Activated naive CD4-positive, alpha-beta T cell treated with anti-CD3 and anti-CD28 coated beads, Interleukin-2, amount 50 U/mL, for 16 hours (primary cell): ENCODE measurements around the gene FOXP1.
"Not testable (repeated sequence)": the region's sequence is repeated elsewhere in the genome, so short reads cannot be mapped to it uniquely, and the experiment has no call there.

ENCODE experiments used
- DNase-seq: peaks from one replicate; pipeline ENCODE4 v3.0.0-alpha.2; 2020

FOXP1 gene

DNA sequence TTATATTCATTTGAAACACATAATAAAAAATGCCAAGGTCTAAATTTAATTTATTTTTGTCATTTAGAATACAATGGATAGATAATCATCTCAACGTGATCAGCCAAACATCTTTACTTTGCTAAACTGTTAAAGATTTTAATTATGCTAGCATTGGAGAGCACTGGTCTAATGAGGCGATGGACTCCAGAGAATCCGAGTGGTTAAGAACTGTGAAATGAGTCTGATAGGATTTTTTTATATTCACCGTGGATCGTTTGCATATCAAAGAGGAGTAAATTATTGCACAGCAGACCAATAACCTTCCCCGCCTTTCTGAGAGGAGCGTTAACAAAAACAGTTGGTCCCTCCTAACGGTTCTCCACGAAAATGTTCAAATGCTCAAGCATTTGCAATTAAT, 540.8 kb downstream of the FOXP1 start:
- DNase-seq = no peak

DNA sequence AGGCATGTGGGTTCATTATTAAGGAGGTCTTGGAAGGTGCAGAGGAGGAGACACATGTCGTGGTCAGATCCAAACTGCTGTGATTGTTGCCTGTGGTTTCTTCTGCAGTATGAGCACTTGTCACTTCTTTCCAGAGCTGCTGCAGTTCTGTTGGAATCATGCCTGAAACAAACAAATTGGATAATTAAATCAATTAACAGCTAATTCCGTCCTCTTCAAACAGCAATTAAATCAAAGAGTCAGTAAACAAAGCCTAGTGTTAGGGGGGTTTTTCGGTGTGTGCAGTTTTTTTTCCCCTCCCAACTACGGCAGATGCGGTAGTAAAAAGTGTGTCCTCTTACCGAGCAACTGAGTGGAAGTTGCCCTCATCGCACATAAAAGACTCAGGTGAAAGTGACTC, 542.2 kb downstream of the FOXP1 start:
- DNase-seq = no peak

DNA sequence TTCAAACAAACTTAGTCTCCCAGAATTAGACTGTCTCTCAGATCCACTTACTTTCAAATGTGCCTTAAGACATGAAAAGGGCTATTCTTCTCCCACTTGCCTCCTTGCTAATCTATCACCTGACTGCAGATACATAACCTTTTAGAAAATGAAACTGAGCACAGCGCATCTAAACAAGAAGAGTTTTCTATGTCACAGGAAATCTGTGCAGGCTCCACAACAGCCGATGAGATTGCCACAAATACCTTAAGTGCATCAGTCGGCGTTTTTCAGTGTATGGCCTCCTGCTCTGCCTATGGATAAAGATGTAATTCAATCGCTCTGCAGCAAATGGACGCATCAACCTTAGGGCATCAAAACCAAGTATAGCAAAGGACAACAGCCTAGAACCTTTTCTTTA, 544.2 kb downstream of the FOXP1 start:
- no peak for DNase-seq

DNA sequence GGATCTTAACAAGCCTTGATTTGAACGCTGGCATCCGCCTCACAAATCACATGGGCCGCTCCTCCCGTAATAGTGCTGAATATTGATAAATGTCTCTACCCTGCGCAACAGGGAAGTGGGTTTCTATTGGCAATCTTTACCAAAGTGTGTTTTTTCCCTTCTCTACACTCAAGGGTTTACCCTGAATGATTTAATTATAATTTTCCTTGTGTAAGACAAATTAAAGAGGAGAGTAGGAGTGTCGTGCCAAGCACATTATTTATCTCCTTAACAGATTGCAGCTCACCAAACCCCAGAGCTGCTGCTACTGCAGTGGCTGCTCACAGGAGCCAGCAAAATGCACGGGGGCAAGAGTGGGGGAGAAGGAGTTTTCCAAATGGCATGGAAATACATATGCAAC, 545.8 kb downstream of the FOXP1 start:
- DNase-seq = no peak

DNA sequence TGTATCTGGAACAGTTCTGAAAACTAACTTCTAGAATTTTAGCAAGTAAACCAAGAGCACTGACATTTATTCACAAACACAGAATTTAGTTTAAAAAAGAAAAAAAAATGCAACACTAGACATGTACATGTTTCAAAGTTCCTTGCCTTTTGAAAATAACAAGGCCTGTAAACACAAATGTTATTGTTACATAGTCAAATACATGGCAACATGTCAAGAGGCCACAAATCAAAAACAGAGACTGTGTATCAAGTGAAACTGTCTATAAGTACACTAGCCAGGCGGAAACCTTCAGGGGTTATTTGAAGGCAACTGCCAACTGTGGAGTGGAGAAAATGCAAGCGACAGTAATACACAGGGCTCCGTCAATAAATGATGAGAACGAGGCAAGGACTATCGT, 547.6 kb downstream of the FOXP1 start:
- no peak for DNase-seq

DNA sequence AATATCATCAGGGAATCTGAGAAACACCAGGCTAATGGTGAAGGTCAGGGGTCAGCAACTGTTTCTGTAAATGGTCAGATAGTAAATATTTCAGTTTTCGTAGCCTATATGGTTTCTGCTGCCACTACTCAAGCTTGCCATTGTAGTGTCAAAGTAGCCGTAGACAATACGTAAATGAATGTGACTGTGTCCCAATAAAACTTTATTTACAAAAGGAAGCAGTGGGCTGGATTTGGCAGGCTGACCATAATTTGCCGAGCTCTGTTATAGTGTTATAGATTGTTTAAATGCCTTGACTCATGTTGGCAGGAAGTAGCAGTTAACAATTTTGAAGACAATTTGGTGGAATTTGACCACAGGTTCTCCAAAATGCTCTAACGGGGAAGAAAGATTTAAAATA, 548.2 kb downstream of the FOXP1 start:
- DNase-seq = no peak

DNA sequence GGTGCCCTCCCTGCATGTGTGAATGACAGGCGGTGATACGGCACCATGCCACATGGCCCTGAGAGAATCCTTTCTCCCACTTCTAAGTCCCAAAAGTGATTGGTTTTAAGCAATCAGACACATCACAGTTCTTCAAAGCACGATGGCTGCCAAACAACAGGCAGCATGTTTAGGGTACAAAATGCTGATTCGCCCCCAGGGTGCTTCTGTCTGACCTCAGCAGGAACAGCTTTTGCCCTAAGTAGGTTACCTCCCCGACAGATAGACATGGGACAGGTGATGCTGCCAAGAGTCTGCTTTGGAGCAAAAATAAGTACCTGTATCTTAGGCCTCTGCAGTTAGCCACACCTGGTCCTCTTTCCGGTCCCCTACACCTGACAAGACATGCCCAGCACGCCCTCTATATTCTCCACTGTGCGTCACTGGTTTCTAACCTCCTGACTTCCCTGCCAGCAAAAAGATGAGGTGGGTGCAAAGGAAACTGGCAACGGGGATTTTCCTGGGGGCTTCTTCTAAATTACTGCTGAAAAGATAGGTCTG, 549.8 kb downstream of the FOXP1 start:
- DNase-seq = no peak

DNA sequence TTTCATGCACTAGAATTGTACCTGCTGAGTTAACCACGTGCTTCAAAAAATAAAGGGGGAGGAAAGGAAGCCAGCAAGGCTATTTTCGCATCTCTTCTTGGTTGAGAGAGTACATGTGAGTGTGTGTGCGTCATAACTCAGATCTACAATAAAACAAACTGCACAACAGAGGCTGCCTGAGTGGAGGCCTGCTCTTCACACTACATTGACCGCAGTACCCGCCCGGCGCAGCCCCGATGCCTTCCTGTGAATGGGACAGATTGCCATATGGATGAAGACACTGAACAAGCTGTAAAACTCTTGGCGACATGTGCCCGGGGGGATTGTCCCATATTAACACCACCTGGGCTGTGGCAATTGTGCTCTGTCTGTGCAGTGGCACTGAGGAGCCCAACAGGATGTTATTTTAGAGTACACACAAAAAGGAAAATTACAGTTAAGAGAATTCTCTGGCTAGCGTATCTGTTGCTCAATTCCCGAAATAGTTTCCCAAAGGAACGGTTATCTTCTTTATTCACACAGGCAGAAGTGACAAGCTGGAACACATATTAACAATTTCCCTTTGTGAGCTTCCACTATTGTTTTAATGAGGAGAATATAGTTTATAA, 551.5 kb downstream of the FOXP1 start:
- no peak for DNase-seq

DNA sequence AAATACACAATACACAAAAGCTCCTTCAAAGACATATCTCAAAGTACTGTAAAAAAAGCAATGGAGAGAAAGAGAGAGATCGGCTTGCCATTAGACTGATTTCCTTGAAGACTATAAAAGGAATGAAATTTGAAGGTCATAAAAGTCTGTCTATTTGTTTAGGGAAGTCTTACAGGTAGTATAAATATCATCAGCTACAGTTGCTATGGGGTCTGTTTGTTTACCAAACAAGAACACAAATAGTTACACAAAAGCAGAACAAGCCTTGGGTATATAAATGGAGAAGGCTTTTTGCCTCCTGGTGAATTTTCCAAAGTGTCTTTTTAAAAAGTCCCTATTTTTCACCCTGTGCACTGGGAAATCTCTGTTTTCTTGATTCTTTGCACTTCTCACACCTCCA, 552.3 kb downstream of the FOXP1 start:
- DNase-seq = no peak

DNA sequence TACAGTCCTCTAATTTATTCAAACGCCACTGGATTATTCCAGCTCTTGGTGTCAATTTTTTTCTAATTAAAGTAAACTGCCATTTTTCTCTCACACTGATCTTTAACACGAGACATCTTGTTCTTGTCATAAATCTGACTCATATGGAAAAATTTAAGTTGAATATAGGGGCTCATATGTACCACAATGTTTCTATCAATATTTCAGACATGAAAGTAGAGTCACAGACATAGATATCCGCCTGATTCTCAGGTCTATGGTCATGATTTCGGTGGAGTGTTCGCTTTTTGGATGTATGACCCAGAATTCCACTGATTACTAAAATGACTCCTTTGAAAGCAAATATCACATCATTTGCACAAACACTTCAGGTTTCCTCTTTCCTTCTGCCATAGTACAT, 552.8 kb downstream of the FOXP1 start:
- DNase-seq = no peak

DNA sequence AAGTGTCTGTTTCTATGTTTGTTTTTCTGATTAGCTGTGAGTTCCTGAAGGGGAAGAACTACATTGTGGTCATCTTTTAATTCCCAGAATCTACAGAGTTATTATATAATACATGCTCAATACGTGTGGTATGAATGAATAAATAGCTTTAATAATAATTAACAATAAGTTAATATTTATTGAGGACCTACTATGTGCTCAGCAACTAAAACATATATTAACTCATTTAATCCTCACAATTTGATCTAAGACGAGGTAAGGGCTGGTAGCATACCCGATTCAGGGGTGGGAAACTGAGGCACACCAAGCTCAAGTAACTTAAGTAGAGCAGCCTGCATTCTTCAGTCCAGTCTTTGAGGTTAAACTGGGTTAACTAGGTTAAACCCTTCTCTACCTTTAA, 553.8 kb downstream of the FOXP1 start:
- DNase-seq = no peak

DNA sequence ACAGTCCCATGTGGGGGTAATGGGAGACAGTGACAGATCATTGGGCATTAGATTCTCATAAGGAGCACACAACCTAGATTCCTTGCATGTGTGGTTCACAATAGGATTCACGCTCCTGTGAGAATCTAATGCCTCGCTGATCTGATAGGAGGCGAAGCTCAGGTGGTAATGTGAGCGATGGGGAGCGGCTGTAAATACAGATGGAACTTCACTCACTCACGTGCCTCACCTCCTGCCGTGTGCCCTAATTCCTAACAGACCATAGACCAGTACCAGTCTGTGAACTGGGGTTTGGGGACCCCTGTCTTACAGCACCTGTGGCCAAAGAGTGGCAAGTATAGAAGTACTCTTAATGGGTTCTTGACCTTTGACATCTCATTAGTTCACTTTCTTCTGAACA, 554.7 kb downstream of the FOXP1 start:
- no peak for DNase-seq

DNA sequence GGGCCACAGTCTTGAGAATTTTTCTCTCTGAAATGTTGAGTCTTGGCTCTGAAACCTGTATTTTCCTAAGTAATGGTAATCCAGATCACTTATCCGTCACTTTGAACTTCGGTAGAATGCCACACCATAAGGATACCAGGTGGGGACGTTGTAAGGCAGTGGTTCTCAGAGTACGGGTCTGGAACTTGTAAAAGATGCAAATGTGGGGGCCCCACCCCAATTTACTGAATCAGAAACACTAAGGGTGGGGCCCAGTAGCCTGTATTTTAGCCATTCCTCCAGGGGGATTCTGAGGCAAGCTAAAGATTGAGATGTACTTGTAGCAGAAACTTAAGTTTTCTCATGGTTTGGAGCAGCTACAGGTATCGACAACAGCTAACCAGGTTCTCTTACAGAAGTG, 555.3 kb downstream of the FOXP1 start:
- DNase-seq = no peak

DNA sequence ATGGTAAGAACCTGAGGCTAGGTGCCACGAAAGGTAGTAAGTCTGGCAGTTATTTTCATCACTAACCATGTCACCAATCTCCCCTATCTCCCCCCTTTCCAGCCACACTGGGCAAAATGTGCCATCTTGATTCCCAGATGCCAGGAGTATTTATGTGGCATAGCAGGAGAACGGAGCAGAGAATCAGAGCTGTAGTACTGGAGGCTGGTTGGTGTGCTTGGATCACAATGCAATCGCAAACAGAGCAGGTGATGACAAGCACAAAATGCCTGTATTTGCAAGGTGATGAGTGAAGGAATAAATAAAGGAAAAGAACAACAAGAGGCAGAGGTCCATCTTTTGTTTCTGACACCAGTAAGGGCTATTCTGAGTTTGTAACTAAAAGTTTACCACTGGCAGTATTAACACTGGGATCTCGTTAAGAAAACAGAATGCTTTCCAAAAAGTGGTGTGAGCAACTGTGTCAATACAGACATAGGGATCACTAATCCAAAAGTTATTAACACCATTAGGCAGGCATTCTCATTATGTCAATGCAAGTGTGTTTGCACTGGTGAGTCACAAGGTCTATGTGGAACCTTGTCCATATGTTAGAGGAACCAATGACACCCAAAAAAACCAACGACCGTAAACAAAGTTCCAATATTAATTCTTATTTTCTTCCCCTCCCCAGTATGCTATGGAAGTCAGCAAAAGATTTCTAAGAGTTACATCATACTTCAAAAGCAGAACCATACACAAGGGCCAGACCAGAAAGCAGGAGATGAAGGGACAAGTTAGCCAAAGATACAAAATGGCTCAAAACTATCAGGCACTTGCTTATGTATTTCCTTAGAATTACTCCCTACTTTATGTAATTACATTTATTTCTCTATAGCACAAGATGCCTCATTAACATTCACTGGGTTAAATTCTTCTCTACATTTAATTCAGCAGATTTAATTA, 556.6 kb downstream of the FOXP1 start:
- DNase-seq = no peak

DNA sequence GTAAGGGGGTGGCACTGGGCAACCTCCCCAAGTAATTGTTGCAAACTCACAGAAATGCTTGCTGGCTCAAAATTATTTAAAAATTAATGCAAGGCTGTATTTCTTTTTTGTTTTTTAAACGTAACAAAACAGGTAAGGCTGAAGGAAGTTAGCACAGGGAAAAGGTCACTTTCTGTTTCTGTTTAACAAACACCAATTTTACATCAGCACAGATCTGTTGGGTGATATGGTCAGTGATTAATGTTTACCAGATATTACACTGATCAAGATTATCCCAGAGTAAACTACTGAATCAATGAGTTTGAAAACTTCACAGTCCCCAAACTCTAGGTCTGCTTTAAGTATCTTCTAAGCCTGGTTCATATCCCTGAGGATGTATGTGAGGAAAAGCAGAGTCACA, 558.0 kb downstream of the FOXP1 start:
- DNase-seq = no peak

DNA sequence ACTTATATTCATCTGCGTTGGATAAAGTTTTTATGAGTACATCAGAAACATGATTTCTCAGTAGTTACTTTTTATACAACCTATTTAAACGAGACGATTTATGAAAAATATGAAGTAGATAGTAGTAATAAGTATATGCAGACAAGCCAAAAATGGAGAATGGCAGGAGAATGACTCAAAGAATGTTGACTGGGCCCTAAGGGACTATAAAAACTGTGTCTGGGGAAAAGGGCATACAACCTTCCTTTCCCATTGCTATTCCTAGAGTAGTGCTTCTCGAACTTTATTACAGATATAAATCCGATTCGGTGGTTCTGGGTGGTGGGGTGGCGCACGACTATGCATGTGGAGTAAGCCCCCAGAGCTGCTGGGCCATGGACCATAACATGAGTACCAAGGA, 558.5 kb downstream of the FOXP1 start:
- DNase-seq = no peak

DNA sequence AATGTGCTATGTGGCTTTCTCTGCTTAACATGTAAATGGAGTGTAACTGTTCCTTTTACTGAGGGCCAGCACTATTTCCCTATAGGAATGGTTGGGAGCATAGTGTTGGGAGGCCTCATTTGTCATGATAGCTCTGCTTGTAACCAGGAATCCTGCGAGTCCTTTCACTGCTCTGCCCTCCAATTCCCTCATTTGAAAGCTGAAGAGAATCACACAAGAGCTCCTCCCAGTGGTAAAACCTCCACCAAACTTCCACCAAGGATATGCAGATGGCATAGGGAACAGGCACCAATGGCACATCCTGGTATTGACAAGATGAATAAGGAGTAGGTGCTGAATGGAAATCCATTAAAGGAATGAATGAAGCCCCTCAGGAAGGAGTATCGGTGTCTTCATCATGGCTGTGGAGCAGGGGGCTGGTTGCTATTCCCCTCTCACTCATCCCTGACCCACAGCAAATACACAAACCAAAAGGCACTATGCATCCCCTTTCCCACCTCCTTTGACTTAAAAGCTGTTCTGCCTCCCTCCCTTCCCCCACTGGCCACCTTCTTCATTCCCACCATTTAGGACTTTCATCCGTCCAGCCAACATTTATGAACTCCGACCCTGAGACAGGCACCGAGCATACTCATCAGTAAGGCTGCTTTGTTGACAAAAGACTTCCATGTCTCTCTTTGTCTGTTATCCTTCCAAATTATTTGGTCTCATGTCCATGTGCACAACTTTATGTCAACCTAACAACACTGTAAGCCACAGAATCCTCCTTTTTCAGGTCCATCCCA, 560.8 kb downstream of the FOXP1 start:
- DNase-seq = no peak

DNA sequence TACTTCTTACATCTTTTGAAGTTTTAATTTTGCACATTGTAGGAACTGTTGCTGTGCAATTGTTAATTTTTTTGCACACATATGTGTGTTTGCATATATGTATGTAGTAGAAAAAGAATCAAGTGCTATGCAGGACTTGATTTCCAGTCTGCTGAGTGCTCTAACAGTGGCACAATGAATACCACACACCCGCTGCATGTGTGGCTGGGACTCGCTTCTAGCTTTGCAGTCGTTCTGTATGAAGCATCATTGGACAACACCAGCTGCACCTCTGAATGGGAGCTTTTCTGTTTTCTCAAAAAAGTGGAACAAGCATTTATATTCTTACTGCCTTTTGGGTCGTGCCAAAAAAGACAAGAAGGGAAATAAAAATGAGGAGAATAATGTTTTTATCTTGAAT, 564.7 kb downstream of the FOXP1 start:
- no peak for DNase-seq

DNA sequence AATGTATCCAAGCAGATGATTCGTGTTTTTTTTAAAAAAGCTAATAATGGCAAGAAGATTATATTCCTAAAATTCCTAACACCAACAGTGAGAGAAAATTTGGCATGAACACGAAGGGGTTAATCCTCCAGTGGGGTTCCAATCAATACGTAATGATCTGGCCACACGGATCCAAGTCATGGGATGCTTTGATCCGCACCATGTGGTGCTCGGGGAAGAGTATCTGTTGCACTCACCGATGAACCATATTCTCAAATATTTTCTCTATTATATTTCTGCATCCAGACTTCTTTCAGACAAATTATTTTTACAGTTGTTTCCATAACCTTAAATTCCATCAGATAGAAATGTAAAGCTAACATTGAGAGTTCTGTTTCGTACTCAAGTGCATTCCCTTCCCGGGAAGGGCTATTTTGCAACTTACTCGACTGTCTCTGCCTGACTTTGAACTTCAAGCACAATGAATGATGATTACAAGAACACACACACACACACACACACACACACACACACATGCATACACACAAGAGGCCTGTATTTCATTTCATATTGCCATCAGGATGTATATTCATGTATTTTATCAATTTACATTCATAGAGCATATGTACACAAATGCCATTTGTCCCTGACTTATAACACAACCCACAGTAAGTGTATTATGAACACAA, 567.2 kb downstream of the FOXP1 start:
- no peak for DNase-seq

DNA sequence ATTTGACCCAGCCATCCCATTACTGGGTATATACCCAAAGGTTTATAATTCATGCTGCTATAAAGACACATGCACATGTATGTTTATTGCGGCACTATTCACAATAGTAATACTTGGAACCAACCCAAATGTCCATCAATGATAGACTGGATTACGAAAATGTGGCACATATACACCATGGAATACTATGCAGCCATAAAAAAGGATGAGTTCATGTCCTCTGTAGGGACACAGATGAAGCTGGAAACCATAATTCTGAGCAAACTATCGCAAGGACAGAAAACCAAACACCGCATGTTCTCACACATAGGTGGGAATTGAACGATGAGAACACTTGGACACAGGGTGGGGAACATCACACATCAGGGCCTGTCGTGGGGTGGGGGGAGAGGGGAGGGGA, 568.9 kb downstream of the FOXP1 start:
- not testable (repeated sequence) for DNase-seq

DNA sequence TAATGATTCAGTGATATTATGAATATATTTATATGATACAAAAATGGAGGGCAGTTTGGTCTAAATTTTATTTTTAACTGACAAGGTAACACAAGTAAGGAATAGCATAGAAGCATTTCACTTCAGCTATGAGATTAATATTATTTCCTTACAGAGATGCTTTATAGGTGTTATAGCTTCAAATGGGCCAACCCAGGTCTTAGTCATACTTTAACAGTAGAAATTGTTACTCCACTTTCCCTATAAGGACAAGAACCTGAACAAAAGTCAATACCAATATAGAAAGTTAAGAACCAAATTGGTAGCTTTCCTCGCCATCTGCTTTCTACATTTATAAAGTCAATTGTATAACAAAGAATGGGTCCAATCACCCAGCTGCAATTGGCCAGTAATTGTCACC, 570.6 kb downstream of the FOXP1 start:
- DNase-seq = no peak

DNA sequence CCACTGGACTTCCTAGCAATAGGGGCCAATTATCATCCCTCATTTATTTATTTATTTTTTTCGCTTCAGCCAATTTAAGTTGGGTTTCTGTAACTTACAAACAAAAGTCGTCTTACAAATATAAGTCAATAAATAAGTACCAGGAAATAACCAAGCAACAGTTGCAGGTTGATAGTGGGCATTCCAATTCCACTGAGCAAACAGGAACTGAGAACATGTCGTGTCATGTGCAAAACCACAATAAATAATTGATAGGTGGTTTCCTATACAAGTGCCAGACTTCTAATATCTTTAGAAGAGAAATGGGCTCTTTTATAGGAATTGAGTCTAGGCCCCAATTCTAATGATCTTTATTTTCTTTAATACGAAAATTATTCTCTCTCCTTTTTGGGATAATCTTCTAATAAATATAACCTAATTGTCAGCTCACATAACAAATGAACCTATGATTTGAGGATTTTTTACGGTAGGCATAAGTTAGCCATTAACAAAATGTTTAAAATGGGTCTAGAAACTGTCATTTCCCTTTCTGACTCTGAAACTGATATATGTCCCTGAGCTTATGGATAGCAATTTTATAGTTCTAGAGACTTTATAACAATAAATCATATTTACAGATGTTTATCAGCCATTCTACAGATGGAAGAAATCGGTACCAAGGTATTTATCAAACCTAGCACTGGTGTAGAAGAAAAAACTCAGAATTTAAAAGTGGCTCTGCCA, 571.8 kb downstream of the FOXP1 start:
- no peak for DNase-seq
